Loucy (cell line): ENCODE measurements around the gene FFAR2.

Source experiments
- EZH2phosphoT487 ChIP-seq: fragments of 200-600 bp; IDR thresholded peaks from 2 replicates; pipeline ENCODE4 v1.6.1; 2018; ENCODE audit warnings: antibody characterized with exemption, mild to moderate bottlenecking, moderate library complexity, borderline replicate concordance
- TF ChIP-seq, protein P1 (sequence below): fragments of 200-600 bp; sonication (generic); conservative IDR thresholded peaks from 2 replicates; pipeline ENCODE4 v1.5.1; 2014; ENCODE audit warnings: mild to moderate bottlenecking, antibody characterized with exemption, low read length

DNA sequence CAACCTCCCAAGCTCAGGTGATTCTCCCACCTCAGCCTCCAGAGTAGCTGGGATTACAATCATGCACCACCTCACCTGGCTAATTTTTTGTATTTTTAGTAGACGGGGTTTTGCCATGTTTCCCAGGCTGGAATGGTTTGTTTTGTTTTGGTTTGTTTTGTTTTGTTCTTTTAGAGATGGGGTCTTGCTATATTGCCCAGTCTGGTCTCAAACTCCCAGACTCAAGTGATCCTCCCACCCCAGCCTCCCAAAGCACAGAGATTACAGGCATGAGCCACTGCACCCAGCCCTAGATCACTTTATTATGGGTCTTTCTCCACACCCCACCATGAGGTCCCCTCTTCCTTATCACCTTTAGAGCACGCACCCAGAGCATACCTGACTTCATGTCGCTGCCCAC is 50.2 kb downstream of the FFAR2 start:
- TF ChIP-seq, protein P1, sequence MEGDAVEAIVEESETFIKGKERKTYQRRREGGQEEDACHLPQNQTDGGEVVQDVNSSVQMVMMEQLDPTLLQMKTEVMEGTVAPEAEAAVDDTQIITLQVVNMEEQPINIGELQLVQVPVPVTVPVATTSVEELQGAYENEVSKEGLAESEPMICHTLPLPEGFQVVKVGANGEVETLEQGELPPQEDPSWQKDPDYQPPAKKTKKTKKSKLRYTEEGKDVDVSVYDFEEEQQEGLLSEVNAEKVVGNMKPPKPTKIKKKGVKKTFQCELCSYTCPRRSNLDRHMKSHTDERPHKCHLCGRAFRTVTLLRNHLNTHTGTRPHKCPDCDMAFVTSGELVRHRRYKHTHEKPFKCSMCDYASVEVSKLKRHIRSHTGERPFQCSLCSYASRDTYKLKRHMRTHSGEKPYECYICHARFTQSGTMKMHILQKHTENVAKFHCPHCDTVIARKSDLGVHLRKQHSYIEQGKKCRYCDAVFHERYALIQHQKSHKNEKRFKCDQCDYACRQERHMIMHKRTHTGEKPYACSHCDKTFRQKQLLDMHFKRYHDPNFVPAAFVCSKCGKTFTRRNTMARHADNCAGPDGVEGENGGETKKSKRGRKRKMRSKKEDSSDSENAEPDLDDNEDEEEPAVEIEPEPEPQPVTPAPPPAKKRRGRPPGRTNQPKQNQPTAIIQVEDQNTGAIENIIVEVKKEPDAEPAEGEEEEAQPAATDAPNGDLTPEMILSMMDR, result no peak
- no peak for TF ChIP-seq EZH2phosphoT487
